SU-DHL-6 (cell line): ENCODE measurements around the gene PTPRJ.

Experiments
- H2AFZ ChIP-seq: fragments of 200-600 bp; sonication (generic); 2 replicates; pipeline ENCODE4 v1.6.1; 2014; ENCODE audit warnings: low read depth, mild to moderate bottlenecking, moderate library complexity, mixed read lengths, antibody characterized with exemption, low read length; ENCODE audit not compliant: severe bottlenecking
- H3F3A ChIP-seq: fragments of 200-600 bp; shearing (Covaris generic); 2 replicates; pipeline ENCODE4 v1.6.0; 2016; ENCODE audit warnings: antibody characterized with exemption, mild to moderate bottlenecking; ENCODE audit not compliant: insufficient read depth
- H3K27ac ChIP-seq: fragments of 200-600 bp; sonication (generic); 2 replicates; pipeline ENCODE4 v1.5.1; 2016; ENCODE audit warnings: low read depth, mild to moderate bottlenecking, low read length, moderate library complexity, mixed read lengths
- H3K27me3 ChIP-seq: fragments of 200-600 bp; sonication (generic), shearing (Covaris generic); 2 replicates; pipeline ENCODE4 v1.6.0; 2014; ENCODE audit warnings: mild to moderate bottlenecking, low read length
- H3K36me3 ChIP-seq: fragments of 200-600 bp; sonication (generic); 2 replicates; pipeline ENCODE4 v1.6.1; 2014; ENCODE audit warnings: mild to moderate bottlenecking, low read length, mixed read lengths
- H3K4me2 ChIP-seq: fragments of 300-600, 200-600 bp; shearing (Covaris generic), sonication (generic); 2 replicates; pipeline ENCODE4 v1.6.0; 2014; ENCODE audit warnings: low read length, low read depth, mild to moderate bottlenecking; ENCODE audit not compliant: poor library complexity, severe bottlenecking
- H3K4me3 ChIP-seq: fragments of 200-600 bp; sonication (generic); 2 replicates; pipeline ENCODE4 v1.5.1; 2014; ENCODE audit warnings: antibody characterized with exemption, low read length, mild to moderate bottlenecking, mixed read lengths; ENCODE audit not compliant: insufficient read depth, poor library complexity, severe bottlenecking
- H3K79me2 ChIP-seq: fragments of 200-600 bp; sonication (generic); 2 replicates; pipeline ENCODE4 v1.6.1; 2014; ENCODE audit warnings: mild to moderate bottlenecking, low read length, moderate library complexity; ENCODE audit not compliant: insufficient read depth
- H3K9ac ChIP-seq: fragments of 200-600 bp; sonication (generic); 2 replicates; pipeline ENCODE4 v1.7.0; 2014; ENCODE audit warnings: mild to moderate bottlenecking, low read length
- H3K9me2 ChIP-seq: fragments of 200-600 bp; sonication (generic); replicated peaks from 2 replicates; pipeline ENCODE4 v1.6.1; 2014; ENCODE audit warnings: low read length; ENCODE audit not compliant: insufficient read depth
- H3K9me3 ChIP-seq: fragments of 200-600 bp; sonication (generic); 2 replicates; pipeline ENCODE4 v1.6.1; 2014; ENCODE audit warnings: low read length, mixed read lengths; ENCODE audit not compliant: insufficient read depth
- H4K20me1 ChIP-seq: fragments of 200-600 bp; sonication (generic); 2 replicates; pipeline ENCODE4 v1.6.1; 2014; ENCODE audit warnings: low read depth, mild to moderate bottlenecking, antibody characterized with exemption, low read length, moderate library complexity, mixed read lengths
- EZH2phosphoT487 ChIP-seq: fragments of 200-600 bp; sonication (generic), shearing (Covaris generic); conservative IDR thresholded peaks from 2 replicates; pipeline ENCODE4 v1.6.1; 2018; ENCODE audit warnings: mild to moderate bottlenecking, antibody characterized with exemption, low read length, moderate library complexity, mixed read lengths
- TF ChIP-seq, protein P1 (sequence below): fragments of 200-600 bp; sonication (generic); IDR thresholded peaks from one replicate; pipeline ENCODE4 v1.5.1; 2017; ENCODE audit warnings: antibody characterized with exemption, mild to moderate bottlenecking, low read length, moderate library complexity; ENCODE audit not compliant: insufficient read depth, poor library complexity, severe bottlenecking

Gene PTPRJ

DNA sequence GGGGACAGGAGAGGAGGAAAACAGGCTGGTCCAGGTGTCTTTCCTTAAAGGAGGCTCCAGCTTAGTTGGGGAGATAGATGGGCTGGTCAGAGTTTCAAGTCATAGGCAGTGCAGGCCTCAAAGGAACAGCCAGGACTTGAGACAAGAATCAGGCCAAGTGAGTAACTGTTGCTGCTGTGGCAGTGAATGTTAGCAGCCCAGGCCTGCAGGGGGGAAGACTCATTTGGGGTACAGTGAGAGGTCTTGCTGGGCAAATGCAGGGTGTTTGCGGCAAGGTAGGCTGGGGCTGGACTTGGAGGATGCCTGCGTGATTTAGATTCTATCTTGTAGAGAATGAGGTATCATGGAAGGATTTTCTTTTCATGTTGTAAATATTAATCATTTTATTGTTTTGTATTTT is 24.1 kb downstream of the PTPRJ start:
- Histone ChIP-seq H3K27me3 (no peaks in the 10 kb centered on the region), H3K4me3 (no peak overlapping the region), H3K9ac (no peak overlapping the region), H3K36me3 (no peaks in the 10 kb centered on the region), H2AFZ (no peak overlapping the region), H3K27ac (no peak overlapping the region), H3K4me2 (no peak overlapping the region), H3K79me2 (no peaks in the 10 kb centered on the region), H3F3A (no peaks in the 10 kb centered on the region), H4K20me1 (no peaks in the 10 kb centered on the region), H3K9me3 (no peaks in the 10 kb centered on the region), H3K9me2 (no peaks in the 10 kb centered on the region)
- TF ChIP-seq, protein P1, sequence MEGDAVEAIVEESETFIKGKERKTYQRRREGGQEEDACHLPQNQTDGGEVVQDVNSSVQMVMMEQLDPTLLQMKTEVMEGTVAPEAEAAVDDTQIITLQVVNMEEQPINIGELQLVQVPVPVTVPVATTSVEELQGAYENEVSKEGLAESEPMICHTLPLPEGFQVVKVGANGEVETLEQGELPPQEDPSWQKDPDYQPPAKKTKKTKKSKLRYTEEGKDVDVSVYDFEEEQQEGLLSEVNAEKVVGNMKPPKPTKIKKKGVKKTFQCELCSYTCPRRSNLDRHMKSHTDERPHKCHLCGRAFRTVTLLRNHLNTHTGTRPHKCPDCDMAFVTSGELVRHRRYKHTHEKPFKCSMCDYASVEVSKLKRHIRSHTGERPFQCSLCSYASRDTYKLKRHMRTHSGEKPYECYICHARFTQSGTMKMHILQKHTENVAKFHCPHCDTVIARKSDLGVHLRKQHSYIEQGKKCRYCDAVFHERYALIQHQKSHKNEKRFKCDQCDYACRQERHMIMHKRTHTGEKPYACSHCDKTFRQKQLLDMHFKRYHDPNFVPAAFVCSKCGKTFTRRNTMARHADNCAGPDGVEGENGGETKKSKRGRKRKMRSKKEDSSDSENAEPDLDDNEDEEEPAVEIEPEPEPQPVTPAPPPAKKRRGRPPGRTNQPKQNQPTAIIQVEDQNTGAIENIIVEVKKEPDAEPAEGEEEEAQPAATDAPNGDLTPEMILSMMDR, result no peak

DNA sequence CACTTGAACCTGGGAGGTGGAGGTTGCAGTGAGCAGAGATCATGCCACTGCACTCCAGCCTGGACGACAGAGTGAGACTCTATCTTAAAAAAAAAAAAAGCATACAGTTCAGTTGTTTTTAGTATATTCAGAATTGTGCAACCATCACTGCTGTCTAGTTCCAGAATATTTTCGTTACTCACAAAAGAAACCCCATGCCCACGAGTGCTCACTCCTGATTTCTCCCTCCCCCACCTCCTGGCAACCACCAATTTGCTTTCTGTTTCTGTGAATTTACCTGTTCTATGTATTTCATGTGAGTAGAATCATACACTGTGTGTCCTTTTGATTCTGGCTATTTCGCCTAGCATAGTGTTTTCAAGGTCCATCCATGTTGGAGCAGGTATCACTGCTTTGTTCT is 24.8 kb downstream of the PTPRJ start:
- H3K4me2 ChIP-seq, result no peak overlapping the region
- H3K27ac ChIP-seq, result no peak overlapping the region
- H2AFZ ChIP-seq, result no peak overlapping the region
- no peaks in the 10 kb centered on the region for H3K36me3 ChIP-seq
- H3K27me3 ChIP-seq, result no peaks in the 10 kb centered on the region
- no peaks in the 10 kb centered on the region for H3F3A ChIP-seq
- no peaks in the 10 kb centered on the region for H3K9me2 ChIP-seq
- TF ChIP-seq, protein P1, result no peak
- TF ChIP-seq EZH2phosphoT487, result no peak
- no peak overlapping the region for H3K4me3 ChIP-seq
- H3K9me3 ChIP-seq, result no peaks in the 10 kb centered on the region
- no peaks in the 10 kb centered on the region for H4K20me1 ChIP-seq
- no peak overlapping the region for H3K9ac ChIP-seq
- H3K79me2 ChIP-seq, result no peaks in the 10 kb centered on the region

DNA sequence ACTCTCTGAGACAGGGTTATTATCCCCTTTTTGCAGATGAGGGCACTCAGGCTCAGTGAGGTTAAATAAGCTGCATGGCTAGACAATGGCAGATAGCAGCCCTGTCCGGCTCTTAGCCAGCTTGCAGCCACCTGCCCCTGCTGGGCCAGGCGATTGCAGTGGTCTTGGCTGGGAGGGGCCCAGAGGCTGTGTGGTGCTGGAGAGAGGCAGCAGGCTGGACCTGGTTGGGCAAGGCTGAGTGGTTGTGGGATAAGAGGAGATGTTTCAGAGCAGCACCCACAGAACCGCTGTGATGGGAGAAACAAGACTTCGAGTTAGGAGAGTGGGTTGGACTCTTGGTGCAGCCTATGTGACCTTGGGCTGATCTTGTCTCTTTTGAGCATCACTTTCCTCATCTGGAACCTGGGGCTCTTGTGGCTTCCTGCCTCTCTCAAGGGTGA is 25.5 kb downstream of the PTPRJ start:
- Histone ChIP-seq H4K20me1 (no peaks in the 10 kb centered on the region), H3K4me2 (no peak overlapping the region), H3K79me2 (no peaks in the 10 kb centered on the region), H3K4me3 (no peak overlapping the region), H3K9ac (no peak overlapping the region), H3K27ac (no peak overlapping the region), H3K27me3 (no peaks in the 10 kb centered on the region), H3F3A (no peaks in the 10 kb centered on the region), H2AFZ (no peak overlapping the region), H3K36me3 (no peaks in the 10 kb centered on the region), H3K9me2 (no peaks in the 10 kb centered on the region), H3K9me3 (no peaks in the 10 kb centered on the region)
- TF ChIP-seq, protein P1, result no peak
- no peak for TF ChIP-seq EZH2phosphoT487
